NOMO-1 treated with DMSO at 0.1 percent for 48 hours (cell line): ENCODE measurements around the gene MCRS1.
A peak's percentile ranks its signal among the peaks of the same experiment; 100 is the strongest.
"Not testable (repeated sequence)": the region's sequence is repeated elsewhere in the genome, so short reads cannot be mapped to it uniquely, and the experiment has no call there.

Experiments
- DNase-seq: peaks from one replicate; lab custom pipeline; 2025; ENCODE audit not compliant: unreplicated experiment; lab: John Stamatoyannopoulos, UW

MCRS1 gene, protein sequence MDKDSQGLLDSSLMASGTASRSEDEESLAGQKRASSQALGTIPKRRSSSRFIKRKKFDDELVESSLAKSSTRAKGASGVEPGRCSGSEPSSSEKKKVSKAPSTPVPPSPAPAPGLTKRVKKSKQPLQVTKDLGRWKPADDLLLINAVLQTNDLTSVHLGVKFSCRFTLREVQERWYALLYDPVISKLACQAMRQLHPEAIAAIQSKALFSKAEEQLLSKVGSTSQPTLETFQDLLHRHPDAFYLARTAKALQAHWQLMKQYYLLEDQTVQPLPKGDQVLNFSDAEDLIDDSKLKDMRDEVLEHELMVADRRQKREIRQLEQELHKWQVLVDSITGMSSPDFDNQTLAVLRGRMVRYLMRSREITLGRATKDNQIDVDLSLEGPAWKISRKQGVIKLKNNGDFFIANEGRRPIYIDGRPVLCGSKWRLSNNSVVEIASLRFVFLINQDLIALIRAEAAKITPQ

DNA sequence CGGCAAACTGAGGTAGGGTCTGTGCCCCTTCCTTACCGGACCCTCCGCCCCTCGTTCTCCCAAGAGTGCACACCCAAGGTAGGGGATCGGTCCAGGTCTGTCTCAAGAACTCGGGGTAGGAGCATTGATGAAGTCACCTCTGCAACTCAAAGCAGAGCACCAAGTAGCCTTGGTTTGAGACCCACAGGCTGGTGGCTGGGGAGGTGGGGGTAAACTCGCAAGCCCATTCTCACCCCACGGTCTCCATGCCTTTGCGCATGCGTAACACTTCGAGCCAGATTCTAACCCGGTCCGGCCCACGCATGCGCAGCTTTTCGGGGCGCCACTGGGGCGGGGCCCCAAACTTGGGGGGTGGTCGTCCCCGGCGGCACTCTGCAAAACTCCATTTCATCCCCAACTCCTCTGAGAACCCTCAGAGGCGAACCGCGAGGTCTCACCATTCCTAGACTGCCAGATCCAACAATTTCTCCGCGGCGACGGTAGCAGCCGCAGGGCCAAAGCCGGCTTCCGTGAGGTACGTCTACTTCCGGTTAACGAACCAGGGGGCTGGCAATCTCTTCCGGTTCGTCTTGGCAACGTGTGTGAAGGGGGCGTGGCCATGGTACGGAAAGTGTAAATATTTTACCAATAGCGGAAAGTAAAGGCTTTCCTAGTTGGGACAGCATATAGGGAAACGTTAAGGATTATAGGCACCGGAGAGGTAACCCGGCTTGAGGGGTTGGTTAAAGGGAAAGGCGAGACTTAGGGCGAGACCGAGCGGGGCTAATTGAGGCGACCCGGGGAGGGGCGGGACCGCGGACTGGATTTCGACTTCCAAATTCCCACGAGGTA, at the start of gene MCRS1:
MCRS1 (minus strand) TSS at position 532 of the 831 bp plus-strand sequence. CDS start 1,411 bp downstream, outside the sequence.
- DNase-seq: peak; percentile 91

DNA sequence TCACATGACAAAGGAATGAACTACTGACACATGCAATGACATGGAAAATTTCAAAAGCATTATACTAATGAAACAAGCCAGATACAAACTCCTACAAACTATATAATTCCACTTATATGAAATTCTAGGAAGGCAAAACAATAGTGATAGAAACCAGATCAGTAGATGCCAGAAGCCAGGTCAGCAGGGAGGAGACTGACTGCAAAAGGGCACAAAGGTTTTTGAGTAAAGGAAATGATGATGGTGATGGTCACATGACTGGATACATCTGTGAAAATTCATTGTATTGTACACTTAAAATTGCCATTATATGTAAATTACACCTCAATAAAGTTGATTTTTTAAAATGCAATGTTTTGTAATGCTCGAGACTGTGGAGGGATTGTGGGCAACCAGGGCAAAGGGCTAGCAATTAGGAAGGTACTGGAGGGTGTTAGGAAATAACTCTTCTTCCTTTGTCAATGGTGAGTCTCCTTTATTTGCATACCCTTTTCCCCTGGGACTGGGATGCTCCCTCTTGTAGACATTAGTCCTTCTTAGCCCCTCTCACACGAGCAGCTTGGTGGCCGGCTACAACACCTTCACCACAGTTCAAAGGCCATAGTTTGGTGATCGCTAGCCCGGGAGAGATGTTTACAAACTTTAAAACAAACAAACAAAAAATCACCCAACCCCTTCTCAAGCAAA, 48.7 kb upstream of the MCRS1 start:
- DNase-seq: no peak

DNA sequence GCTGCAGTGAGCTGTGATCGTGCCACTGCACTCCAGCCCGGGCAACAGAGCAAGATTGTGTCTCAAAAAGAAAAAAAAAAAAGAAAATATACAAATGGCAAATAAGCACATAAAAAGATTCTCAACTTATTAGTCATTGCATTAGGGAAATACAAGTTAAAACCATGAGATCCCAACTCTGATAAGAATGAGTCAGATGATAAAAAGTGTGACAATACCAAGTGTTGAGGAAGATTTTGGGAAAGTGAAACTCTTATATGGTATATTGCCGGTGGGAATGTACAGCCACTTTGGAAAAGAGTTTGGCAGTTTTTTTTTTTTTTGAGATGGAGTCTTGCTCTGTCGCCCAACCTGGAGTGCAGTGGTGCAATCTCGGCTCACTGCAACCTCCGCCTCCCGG, 47.8 kb upstream of the MCRS1 start:
- no peak for DNase-seq

DNA sequence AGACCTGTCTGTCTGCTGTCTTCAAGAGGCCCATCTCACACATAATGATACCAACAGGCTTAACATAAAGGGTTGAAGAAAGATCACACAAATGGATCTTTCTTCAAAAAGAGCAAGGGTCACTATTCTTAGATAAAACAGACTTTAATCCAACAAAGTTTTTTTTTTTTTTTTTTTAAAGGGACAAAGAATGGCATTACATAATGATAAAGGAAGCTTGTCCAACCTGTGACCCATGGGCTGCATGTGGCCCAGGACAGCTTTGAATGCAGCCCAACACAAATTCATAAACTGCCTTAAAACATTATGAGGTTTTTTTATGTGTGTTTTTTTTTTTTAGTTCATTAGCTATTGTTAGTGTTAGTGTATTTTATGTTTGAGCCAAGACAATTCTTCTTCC, 44.3 kb upstream of the MCRS1 start:
- no peak for DNase-seq

DNA sequence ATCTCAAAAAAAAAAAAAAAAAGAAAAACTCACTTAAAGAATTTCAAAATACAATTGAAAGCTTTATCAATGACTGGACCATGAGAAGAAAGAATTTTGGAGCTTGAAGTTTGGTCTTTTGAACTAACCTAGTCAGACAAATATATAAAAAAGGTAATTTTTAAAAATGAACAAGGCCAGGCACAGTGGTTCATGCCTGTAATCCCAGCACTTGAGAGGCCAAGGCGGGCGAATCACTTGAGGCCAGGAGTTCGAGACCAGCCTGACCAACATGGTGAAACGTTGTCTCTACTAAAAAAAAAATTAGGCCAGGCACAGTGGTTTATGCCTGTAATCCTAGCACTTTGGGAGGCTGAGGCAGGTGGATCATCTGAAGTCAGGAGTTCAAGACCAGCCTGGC, 42.8 kb upstream of the MCRS1 start:
- not testable (repeated sequence) for DNase-seq

DNA sequence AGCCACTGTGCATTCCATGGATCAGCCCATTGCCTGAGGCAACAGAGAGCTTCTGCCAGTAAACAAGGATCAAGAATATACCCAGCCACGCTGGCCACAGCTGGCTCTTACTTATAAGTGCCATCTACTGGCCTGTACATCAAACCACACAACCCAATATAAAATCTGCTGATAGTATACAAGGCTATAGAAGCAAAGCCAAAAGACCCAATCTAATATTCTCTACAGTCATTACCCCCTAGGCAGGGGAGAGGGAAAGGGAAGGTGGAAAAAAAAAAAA, 41.9 kb upstream of the MCRS1 start:
- DNase-seq: no peak

DNA sequence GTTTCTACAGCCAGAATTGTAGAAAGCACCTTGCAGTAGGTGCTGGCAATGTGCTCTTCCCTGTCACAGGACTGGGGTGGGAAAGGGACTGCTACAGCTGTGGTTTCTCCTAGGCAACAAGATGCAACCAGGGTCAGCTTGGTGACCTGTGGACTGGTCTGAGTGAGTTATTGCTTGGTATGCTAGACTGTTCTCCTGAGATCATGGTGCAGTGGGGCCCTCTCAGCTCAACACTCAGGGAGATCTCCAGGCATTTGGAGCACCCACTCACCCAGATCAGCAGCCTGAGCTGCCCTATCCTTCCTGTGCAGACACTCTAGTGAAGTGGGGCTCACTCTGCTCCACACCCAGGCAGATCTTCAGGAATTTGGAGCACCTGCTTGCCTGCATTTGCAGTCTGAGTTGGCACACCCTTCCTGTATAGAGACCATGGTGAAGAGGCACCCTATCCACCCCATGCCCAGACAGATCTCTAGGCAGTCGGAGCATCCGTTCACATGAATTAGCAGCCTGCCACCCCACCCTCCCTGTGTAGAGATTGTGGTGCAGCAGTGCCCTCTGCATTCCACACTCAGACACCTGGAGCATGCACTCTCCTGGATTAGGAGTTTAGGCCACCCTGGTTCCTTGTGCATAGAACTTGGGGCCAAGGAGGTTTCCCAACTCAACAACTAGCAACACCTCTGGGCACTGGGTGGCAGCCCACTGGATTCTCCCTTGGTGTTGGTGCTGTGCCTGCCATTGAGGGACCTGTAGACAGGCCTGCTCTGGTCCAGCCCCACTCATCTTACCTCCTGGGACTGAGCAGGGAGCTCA, 41.3 kb upstream of the MCRS1 start:
- no peak for DNase-seq

DNA sequence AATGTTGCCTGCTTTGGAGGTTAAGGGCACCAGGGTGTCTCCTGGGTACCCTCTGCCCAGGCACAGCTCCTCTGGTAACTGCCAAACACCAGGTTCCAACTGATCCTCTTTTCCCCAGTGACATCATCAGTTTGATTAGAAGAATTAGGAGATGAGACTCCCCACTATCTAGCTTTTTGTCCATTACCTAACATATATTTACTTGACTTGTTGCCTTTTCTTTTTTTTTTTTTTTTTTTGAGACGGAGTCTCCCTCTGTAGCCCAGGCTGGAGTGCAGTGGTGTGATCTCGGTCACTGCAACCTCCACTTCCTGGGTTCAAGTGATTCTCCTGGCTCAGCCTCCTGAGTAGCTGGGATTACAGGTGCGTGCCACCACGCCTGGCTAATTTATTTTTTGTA, 37.6 kb upstream of the MCRS1 start, which contains the start of gene FAM186B:
FAM186B (minus strand) TSS at position 101 of the 400 bp plus-strand sequence. CDS start 162 bp downstream, outside the sequence.
- DNase-seq: not testable (repeated sequence)

DNA sequence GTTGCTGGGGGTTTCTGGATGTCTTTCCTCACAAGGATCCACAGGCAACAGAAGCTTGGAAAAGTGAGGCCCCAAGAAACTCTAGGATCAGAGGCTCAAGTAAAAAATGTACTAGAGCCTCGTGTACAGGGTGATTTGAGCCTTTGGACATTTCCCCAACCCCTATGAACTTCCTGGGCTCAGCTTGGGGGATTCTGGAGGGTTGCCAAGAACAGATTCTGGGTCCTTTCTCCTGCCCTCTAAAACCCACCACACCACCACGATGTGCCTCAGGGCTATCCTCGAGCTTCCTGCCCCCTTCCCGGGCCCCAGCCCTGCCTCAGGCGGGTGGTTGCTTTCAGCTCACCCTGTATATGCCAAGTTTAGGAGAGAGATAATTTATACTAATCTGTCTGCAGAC, 36.9 kb upstream of the MCRS1 start:
- no peak for DNase-seq

DNA sequence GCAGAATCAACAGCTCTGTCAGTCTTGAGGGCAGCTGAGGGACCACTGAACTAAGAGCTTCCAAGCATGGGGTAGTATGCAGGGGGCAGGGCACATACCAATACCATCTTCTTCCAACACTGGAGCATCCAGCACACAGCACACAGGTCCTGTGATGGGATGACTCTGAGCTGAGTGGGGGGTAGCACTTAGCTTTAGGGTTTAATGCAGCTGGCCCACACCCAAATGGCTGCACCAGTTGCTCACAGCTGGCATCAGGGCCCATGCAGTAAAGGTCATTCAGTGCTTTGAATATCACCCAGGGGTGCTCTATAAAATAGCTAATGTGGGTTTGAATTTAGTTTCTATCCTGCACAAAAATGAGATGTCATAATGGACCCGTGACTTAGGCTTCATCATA, 35.8 kb upstream of the MCRS1 start:
- no peak for DNase-seq

DNA sequence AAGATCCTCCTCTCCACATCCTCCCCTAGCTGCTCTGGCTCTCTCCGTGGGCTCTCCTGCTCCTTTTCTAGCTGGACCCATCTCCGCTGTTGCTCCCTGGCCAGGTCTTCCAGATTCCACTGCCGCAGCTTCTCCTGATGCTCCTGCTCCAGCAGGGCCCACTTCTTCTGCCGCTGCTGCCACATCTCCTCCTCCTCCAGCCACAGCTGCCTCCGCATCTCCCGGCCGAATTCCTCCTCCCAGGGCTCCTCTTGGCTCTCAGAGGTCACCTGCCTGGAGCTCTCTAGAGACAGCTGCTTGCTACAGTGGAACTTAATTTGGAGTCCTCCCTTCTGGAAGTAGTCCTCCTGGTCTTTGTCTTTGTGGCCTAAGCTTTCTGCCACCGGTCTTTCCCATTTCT, 32.0 kb upstream of the MCRS1 start:
- no peak for DNase-seq

DNA sequence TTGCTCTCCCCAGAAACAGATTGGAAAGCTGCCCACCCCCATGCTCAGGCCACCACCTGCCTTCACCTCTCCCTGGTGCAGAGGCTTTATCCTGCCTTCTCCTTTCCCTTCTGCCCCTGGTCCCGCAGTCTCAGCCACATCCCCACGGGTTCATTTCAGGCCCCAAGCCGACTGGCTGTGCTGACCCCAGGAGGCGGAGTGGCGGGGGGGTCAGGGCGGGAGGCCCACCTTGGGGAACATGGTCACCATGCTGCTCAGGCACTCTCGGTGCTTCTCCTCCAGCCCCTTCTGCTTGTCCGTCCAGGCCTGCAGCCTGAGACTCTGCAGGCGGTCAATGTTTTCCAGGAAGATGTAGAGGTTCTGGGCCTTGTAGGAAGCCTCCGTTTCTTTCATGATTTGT, 30.6 kb upstream of the MCRS1 start:
- DNase-seq: no peak

DNA sequence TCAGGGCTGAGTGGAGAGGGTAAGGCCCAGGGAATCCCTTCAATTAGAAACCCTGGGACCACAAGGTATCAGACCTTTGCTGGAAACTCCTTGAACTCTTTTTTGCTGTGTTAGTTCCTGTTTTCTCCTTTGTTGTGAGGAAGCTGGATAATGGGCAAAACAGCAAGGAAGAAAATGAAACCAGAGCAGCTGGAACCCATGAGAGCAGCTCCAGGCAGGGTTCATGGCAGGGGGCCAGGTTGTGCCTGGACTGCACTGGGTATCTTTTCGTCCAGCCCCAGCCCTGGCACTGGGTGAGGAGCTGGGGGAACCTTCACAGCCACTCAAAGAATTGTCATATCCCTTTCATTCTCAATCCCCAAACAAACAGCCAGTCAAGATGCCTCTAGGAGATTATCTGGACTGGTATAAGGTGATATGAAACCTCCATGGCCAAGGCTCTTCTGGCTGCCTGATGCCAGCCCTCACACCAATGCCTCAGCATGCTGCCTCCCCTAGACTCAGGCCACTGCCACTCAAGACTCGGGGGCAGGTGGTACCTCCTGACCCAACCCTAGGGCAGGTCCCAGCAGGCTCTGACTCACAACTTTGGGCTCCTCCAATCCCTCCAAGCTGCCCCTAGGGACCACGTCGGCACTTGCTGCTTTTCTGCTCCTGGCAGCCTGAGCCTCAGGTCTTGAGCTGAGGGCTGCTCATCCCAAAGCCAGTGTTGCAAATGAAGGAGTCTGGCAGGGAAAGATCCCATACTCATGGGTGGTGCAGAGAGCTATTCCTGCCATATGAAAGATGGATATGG, 21.0 kb upstream of the MCRS1 start:
- DNase-seq: no peak

DNA sequence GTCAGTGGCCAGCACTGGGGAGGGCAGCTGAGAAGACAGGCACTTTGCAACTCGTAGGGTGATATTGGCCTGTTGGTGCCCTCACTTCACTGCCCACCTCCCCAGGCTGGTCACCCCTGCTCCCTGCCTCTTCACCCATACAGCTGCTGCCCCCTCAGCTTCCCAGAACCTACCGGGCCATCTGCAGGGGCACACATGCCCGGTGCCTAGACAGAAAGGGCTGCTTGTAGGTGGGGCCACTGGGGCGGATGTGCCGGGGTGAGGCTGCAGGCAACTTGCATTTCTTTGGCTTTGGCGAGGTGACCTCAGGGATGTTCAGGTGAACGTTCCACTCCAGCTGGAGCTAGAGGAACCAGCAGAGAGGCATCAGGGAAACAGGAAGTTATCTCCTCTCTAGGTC, 20.3 kb upstream of the MCRS1 start:
- DNase-seq: no peak

DNA sequence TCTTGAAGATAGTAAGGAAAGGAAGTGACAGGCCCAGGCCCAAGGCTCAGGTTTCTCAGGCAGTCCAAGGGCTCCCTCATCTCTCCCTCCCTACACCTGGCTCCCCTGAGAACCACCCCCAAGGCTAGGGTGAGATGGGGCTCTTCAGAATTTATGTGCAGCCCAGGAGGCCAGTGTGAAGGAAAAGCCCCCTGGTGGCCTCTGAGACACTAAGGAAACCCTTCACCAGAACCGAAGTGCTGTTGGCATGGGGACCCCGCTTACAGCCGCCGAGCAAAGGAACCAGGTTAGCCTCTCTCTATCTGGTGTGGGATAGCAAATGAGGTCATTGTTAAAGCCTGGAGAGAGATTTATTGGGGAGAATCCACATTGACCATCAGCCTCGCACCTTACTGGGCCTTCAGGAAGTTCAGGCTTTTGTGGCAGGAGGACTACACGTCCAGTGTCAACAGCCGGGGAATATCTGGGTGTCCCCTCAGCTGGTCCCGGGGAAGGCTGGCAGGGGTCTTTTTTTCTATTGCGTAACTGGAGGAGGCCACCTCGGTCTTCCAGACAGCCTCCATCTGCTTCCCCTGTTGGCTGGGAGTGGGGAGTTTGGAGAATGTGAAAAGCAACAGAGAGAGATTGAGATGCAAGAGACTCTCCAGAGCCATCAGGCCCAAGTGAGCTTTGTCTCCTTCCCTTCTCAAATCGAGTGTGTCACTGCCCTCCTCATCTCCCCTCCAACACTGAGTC, 19.4 kb upstream of the MCRS1 start:
- no peak for DNase-seq

DNA sequence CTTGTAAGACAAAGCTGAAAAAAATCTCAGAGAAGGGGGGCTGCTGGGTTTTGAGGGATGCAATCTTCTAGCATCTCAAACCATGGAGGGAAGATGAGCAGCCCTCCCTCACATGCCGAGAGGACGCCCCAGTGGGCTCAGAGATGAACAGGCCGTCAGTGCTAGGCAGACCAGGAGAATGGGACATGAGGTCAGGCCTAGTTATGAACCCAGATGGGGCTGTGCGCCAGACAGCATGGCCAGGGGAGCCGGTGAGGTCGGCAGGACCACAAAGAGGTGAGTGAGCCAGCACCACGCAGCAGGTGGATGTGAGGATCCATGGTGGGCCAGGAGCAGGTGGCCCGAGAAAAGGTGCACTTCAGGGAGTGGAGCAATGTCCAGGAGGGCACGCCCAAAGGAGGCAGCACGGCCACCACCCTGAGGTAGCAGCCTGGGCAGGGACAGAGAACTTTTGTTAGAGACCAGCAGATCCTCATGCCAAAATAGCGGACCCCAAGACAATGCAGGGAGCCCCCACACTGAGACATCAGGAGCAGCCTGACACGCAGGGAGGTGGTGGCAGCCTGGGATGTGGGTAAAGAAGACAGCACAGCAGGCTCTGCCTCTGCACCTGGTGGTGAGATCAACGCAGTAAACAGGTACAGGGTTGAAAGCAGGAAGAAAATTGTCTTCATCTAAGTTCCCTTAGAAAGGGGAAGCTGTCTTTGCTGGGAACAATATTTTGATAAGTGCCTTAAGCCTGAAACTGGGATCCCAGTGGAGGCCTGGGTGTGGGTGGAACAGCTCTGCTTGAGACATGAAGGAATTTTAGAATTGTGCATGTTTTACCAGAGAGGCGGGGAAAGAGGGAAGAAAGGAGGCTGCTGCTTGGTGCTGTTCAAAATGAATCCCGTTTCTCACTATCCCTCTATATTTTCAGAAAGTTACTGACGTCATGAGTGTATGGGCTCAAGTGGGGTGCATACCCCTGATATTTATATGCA, 17.8 kb upstream of the MCRS1 start:
- no peak for DNase-seq

DNA sequence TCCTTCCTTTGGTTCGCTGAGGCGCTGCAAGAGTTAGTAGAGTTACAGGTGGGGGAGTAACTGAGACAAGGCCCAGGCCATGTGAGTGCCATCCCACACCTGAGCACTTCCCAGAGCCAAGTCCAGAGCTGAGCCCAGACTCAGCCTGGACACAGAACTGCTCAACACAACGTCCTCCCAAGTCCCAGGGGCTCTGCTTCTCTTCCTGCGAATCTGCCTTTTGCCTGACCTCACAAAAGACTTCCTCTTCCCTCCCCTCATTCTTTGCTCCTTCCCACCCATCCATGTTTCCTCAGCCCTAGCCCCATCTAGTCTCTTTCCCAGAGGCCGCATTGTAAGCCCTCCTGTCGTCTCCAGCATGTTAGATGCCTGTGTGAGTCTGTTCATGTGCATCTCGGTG, 16.6 kb upstream of the MCRS1 start:
- no peak for DNase-seq
